AG04450 (cell line): ENCODE data around the gene IQCE. TPM values are rescaled to one million over a fixed set of nuclear protein-coding genes. Genes with fewer than 3 reads are reported as not detected.

Experiments
- CTCF ChIA-PET: fragments of 300-600, 350-600 bp; formaldehyde crosslinking; extraction: SDS; loops from one replicate; lab custom pipeline; 2022; ENCODE audit warnings: antibody characterized with exemption, inconsistent platforms; lab: Charles Lee
- POLR2A ChIA-PET: fragments of 350-600 bp; formaldehyde crosslinking; extraction: SDS; loops from one replicate; lab custom pipeline; 2021; ENCODE audit warnings: antibody characterized with exemption, inconsistent platforms; lab: Yijun Ruan, JAX
- DNase-seq: peaks from one replicate; pipeline ENCODE4 v3.0.0-alpha.2; 2011; ENCODE audit warnings: low read depth, low spot score
- H3K27ac ChIP-seq: one replicate; pipeline ENCODE4 v1.5.1; 2012; ENCODE audit warnings: low read depth, low read length, control low read depth
- H3K27me3 ChIP-seq: one replicate; pipeline ENCODE4 v1.6.0; 2012; ENCODE audit warnings: low read length; ENCODE audit not compliant: control insufficient read depth, insufficient read depth
- H3K4me3 ChIP-seq: 2 replicates; pipeline ENCODE4 v1.5.1; 2011; ENCODE audit warnings: mild to moderate bottlenecking, low read depth, low read length, control low read depth
- H3K9me3 ChIP-seq: 2 replicates; pipeline ENCODE4 v1.5.1; 2012; ENCODE audit warnings: low read length; ENCODE audit not compliant: control insufficient read depth, insufficient read depth
- polyA plus RNA-seq: library from polyadenylated mRNA; depleted of rRNA; stranded (reverse); fragments of >200 nt; gene quantifications from 2 replicates; pipeline ENCODE4 v1.2.3, GENCODE V29; 2011
- TF ChIP-seq, protein P1 (sequence below): IDR thresholded peaks from 2 replicates; pipeline ENCODE4 v1.5.1; 2011; ENCODE audit warnings: low read depth, low read length, control low read depth, inconsistent platforms

The IQCE gene
- polyA plus RNA-seq, 1 experiment, result 6.8 TPM

GRCh38 chr7:2575046-2575732, 16.4 kb downstream of the IQCE start:
- Histone ChIP-seq H3K4me3 (no peak overlapping the region), H3K27me3 (no peaks in the 10 kb centered on the region), H3K9me3 (no peaks in the 10 kb centered on the region; the same call in 1 of the 2 replicates), H3K27ac (no peak overlapping the region)
- no peak for DNase-seq
- TF ChIP-seq, protein P1, sequence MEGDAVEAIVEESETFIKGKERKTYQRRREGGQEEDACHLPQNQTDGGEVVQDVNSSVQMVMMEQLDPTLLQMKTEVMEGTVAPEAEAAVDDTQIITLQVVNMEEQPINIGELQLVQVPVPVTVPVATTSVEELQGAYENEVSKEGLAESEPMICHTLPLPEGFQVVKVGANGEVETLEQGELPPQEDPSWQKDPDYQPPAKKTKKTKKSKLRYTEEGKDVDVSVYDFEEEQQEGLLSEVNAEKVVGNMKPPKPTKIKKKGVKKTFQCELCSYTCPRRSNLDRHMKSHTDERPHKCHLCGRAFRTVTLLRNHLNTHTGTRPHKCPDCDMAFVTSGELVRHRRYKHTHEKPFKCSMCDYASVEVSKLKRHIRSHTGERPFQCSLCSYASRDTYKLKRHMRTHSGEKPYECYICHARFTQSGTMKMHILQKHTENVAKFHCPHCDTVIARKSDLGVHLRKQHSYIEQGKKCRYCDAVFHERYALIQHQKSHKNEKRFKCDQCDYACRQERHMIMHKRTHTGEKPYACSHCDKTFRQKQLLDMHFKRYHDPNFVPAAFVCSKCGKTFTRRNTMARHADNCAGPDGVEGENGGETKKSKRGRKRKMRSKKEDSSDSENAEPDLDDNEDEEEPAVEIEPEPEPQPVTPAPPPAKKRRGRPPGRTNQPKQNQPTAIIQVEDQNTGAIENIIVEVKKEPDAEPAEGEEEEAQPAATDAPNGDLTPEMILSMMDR, result no peak
- CTCF ChIA-PET, result interaction anchor here (0.6 to 1.0 kb wide), 2 partner anchors 106 to 135 kb away, joined by 3 read pairs; no protein-coding TSS in a partner anchor
- POLR2A ChIA-PET, result no interaction called here

- Histone ChIP-seq H3K9me3 (no peaks in the 10 kb centered on the region; the same call in 1 of the 2 replicates), H3K27me3 (no peaks in the 10 kb centered on the region), H3K27ac (no peak overlapping the region), H3K4me3 (no peak overlapping the region)
- CTCF ChIA-PET, result interaction anchor here (1.0 kb wide), 1 partner anchor 106 kb away, joined by 3 read pairs; no protein-coding TSS in a partner anchor
- POLR2A ChIA-PET, result no interaction called here
- no peak for DNase-seq
- TF ChIP-seq, protein P1, result no peak
Measured at GRCh38 chr7:2575733-2576340, 17.1 kb downstream of the IQCE start.

- TF ChIP-seq, protein P1, result no peak
- Histone ChIP-seq H3K27ac (no peak overlapping the region), H3K27me3 (no peaks in the 10 kb centered on the region), H3K4me3 (no peak overlapping the region), H3K9me3 (no peaks in the 10 kb centered on the region; the same call in 1 of the 2 replicates)
- no peak for DNase-seq
- CTCF ChIA-PET, result no interaction called here
- POLR2A ChIA-PET, result no interaction called here
Measured at GRCh38 chr7:2576742-2577491, 18.1 kb downstream of the IQCE start.

- Histone ChIP-seq H3K27ac (no peak overlapping the region), H3K4me3 (no peak overlapping the region), H3K9me3 (no peaks in the 10 kb centered on the region; the same call in 1 of the 2 replicates), H3K27me3 (no peaks in the 10 kb centered on the region)
- CTCF ChIA-PET, result interaction anchor here (0.6 kb wide), 1 partner anchor 207 kb away, joined by 3 read pairs; no protein-coding TSS in a partner anchor
- no peak for DNase-seq
- POLR2A ChIA-PET, result no interaction called here
- TF ChIP-seq, protein P1, result no peak
Measured at GRCh38 chr7:2577914-2578680, 19.3 kb downstream of the IQCE start.
